ENCODE results near the gene ADORA2A.
A peak's percentile ranks its signal among the peaks of the same experiment; 100 is the strongest.

The ADORA2A gene

DNA sequence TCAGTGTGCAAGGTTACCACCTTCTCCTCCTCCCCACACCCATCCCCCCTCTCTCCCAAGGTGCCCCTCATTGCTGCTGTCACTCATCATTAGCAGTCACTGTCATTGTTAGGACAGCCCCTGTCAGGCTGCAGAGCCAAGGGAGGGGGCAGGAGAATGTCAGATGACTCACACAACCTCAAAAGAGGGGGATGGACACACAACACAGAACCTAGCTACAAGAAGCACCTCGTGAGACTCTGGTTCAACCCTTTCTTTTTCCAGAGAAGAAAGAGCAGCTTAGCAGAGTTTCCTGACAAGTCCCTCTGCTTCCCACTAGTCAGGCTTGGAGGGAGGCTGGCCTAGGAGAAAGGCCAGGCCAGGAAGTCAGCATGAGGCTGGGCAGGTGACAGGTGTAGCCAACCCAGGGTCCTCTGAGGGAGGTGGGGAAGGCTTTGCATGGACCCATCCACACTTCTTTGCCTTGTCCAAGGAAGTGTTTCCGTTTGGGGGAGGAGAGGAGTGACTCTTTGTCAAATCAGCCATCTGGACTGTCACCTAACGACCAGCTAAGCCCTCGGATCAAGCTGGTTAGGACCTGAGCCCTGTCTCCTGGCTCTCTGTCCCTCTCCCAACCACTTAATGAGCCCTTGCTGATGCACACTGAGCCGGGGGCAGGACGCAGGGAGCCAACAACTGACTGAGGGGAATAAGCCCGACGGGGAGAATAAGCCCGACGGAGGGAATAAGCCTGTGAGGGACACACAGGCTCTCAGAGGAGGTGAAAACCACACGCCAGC, 18.3 kb downstream of the ADORA2A start:
- Histone ChIP-seq H3K27ac (ENCODE audit: low read depth, low read length) (no peak overlapping the region), H3K4me1 (ENCODE audit: control insufficient read depth, low read length) (peaks cover 22% of the 10 kb centered on the region), H3K36me3 (ENCODE audit: control insufficient read depth, low read length) (peaks cover 34% of the 10 kb centered on the region), H3K9me3 (ENCODE audit: control insufficient read depth, insufficient read depth, low read length) (no peaks in the 10 kb centered on the region), H3K4me2 (ENCODE audit: low read length) (no peak overlapping the region), H3K27me3 (ENCODE audit: control insufficient read depth, low read length) (no peaks in the 10 kb centered on the region), H3K4me3 (ENCODE audit: low read length) (no peak overlapping the region), H3K79me2 (ENCODE audit: control insufficient read depth, low read length) (0 out of 2 replicates have a peak, but pooled peaks cover 2% of the 10 kb centered on the region), H4K20me1 (ENCODE audit: control insufficient read depth, insufficient read depth, low read depth, low read length) (no peaks in the 10 kb centered on the region), H3K9me2 (replicated peaks; ENCODE audit: control insufficient read depth, low read length) (no peaks in the 10 kb centered on the region), H3F3A (ENCODE audit: control insufficient read depth, insufficient read depth) (no peaks in the 10 kb centered on the region)
- TF ChIP-seq, protein P1, sequence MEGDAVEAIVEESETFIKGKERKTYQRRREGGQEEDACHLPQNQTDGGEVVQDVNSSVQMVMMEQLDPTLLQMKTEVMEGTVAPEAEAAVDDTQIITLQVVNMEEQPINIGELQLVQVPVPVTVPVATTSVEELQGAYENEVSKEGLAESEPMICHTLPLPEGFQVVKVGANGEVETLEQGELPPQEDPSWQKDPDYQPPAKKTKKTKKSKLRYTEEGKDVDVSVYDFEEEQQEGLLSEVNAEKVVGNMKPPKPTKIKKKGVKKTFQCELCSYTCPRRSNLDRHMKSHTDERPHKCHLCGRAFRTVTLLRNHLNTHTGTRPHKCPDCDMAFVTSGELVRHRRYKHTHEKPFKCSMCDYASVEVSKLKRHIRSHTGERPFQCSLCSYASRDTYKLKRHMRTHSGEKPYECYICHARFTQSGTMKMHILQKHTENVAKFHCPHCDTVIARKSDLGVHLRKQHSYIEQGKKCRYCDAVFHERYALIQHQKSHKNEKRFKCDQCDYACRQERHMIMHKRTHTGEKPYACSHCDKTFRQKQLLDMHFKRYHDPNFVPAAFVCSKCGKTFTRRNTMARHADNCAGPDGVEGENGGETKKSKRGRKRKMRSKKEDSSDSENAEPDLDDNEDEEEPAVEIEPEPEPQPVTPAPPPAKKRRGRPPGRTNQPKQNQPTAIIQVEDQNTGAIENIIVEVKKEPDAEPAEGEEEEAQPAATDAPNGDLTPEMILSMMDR (IDR thresholded peaks at IDR 0.05; ENCODE audit: low read depth, low read length, poor library complexity, severe bottlenecking): no peak
- TF ChIP-seq EZH2phosphoT487 (IDR thresholded peaks at IDR 0.05; ENCODE audit: borderline replicate concordance, low read length): no peak

DNA sequence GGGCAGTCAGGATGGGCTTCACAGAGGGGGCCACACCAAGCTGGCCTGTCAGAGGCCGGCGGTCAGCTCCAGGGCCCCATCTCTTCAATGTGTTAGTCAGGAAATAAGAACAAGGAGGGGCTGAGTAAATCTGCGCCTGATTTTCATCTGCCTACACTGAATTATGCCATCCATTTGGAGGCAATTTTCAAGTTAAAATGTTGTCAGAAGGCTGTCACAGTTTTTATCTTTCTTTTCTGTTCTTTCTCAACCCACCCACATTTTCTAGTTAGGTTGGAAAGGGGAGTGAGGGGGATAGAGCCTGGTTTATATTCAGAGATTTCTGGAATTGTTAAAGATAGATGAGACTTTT, 18.8 kb downstream of the ADORA2A start:
- H3K4me3 ChIP-seq (ENCODE audit: low read length): no peak overlapping the region

GRCh38 chr22:24450610-24451009, 23.2 kb downstream of the ADORA2A start:
- Histone ChIP-seq H4K20me1 (ENCODE audit: control insufficient read depth, insufficient read depth, low read depth, low read length) (no peaks in the 10 kb centered on the region), H3K36me3 (ENCODE audit: control insufficient read depth, low read length) (0 out of 2 replicates have a peak, but pooled peaks cover 4% of the 10 kb centered on the region), H3K9me2 (replicated peaks; ENCODE audit: control insufficient read depth, low read length) (no peaks in the 10 kb centered on the region), H3K4me2 (ENCODE audit: low read length) (peak overlapping the region; percentile 48), H3K9me3 (ENCODE audit: control insufficient read depth, insufficient read depth, low read length) (peaks cover 4% of the 10 kb centered on the region; the same call in 1 of the 2 replicates), H3K4me1 (ENCODE audit: control insufficient read depth, low read length) (peaks cover 26% of the 10 kb centered on the region), H3F3A (ENCODE audit: control insufficient read depth, insufficient read depth) (no peaks in the 10 kb centered on the region), H3K4me3 (ENCODE audit: low read length) (peak overlapping the region; percentile 27), H3K27me3 (ENCODE audit: control insufficient read depth, low read length) (no peaks in the 10 kb centered on the region), H3K27ac (ENCODE audit: low read depth, low read length) (no peak overlapping the region), H3K79me2 (ENCODE audit: control insufficient read depth, low read length) (no peaks in the 10 kb centered on the region)
- TF ChIP-seq EZH2phosphoT487 (IDR thresholded peaks at IDR 0.05; ENCODE audit: borderline replicate concordance, low read length): no peak
- TF ChIP-seq, protein P1 (IDR thresholded peaks at IDR 0.05; ENCODE audit: low read depth, low read length, poor library complexity, severe bottlenecking): no peak

More for the DNA sequence above, 18.8 kb downstream of the ADORA2A start:
- Histone ChIP-seq H3K9me2 (replicated peaks; ENCODE audit: control insufficient read depth, low read length) (no peaks in the 10 kb centered on the region), H3K4me2 (ENCODE audit: low read length) (no peak overlapping the region), H3F3A (ENCODE audit: control insufficient read depth, insufficient read depth) (no peaks in the 10 kb centered on the region), H3K27ac (ENCODE audit: low read depth, low read length) (no peak overlapping the region), H3K36me3 (ENCODE audit: control insufficient read depth, low read length) (peaks cover 32% of the 10 kb centered on the region), H4K20me1 (ENCODE audit: control insufficient read depth, insufficient read depth, low read depth, low read length) (no peaks in the 10 kb centered on the region), H3K27me3 (ENCODE audit: control insufficient read depth, low read length) (no peaks in the 10 kb centered on the region), H3K4me1 (ENCODE audit: control insufficient read depth, low read length) (peaks cover 28% of the 10 kb centered on the region), H3K79me2 (ENCODE audit: control insufficient read depth, low read length) (0 out of 2 replicates have a peak, but pooled peaks cover 2% of the 10 kb centered on the region), H3K9me3 (ENCODE audit: control insufficient read depth, insufficient read depth, low read length) (peaks cover 3% of the 10 kb centered on the region; the same call in 1 of the 2 replicates)
- no peak for TF ChIP-seq EZH2phosphoT487 (IDR thresholded peaks at IDR 0.05; ENCODE audit: borderline replicate concordance, low read length)
- TF ChIP-seq, protein P1 (IDR thresholded peaks at IDR 0.05; ENCODE audit: low read depth, low read length, poor library complexity, severe bottlenecking): no peak
